Gastroesophageal sphincter (tissue), 3 donors: ENCODE results near the gene SUN5.

Source experiments
- EP300 ChIP-seq: sonication (generic); formaldehyde crosslinking; IDR thresholded peaks from one replicate; pipeline ENCODE4 v1.6.1; 2017; ENCODE audit warnings: antibody characterized with exemption, mild to moderate bottlenecking
- POLR2A ChIP-seq, 2 donors: fragments of 450-650 bp; IDR thresholded peaks; one replicate each; pipeline ENCODE4 v1.6.1; 2017; ENCODE audit warnings: antibody characterized with exemption in 2 of 2, mild to moderate bottlenecking in 2 of 2, moderate library complexity in 1 of 2
- POLR2AphosphoS5 ChIP-seq: sonication (generic); formaldehyde crosslinking; IDR thresholded peaks from one replicate; pipeline ENCODE4 v1.6.1; 2017; ENCODE audit warnings: antibody characterized with exemption
- TF ChIP-seq, protein P1 (sequence below), 4 experiments: fragments of 200-600 bp in 2 of 4; fragments of 450-650 bp in 2 of 4; sonication (generic) in 1 of 4; IDR thresholded peaks; one replicate each; pipeline ENCODE4 v1.5.1; 2017 to 2019; ENCODE audit warnings: antibody characterized with exemption in 4 of 4, mild to moderate bottlenecking in 2 of 4, moderate library complexity in 2 of 4

DNA sequence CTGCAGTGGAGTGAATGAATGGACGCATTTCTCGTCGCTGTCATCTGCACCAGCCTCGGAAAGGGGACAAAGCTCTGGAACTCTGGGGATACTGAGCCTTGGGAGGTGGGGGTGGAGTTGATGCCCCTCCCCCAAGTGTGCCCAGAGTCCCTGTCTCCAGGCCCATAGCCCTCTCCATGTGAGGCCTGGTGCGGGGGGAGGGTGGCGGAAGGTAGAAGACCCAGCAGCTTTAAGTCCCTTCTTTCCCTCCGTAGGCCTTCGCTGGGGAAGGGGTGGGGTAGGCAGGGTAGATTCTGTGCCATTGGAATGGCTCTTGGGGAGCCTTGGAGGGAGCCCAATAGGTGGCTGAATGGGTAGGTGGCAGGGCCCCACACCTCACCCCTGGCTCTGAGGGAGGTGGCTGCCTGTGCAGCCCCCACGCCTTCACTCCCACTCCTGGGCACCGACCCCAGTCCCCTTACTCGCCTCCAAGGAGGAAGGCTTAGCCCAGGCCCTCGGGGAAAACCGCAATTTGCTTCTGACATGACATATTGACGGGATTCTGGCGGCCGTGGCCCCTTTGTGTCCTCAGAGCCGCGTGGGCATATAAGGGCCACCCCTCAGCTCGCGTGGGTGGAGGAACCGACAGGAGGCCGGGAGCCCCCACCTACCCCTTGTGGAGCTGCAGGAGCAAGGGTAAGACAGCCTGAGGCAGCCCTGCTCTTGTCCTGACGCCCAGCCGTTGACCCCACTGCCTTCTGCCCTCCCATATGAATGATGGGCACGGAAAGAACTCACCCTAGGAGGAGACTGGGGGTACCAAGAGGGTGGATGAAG is 49.3 kb upstream of the SUN5 start, which contains the start of gene BPIFB3:
- TF ChIP-seq, protein P1, sequence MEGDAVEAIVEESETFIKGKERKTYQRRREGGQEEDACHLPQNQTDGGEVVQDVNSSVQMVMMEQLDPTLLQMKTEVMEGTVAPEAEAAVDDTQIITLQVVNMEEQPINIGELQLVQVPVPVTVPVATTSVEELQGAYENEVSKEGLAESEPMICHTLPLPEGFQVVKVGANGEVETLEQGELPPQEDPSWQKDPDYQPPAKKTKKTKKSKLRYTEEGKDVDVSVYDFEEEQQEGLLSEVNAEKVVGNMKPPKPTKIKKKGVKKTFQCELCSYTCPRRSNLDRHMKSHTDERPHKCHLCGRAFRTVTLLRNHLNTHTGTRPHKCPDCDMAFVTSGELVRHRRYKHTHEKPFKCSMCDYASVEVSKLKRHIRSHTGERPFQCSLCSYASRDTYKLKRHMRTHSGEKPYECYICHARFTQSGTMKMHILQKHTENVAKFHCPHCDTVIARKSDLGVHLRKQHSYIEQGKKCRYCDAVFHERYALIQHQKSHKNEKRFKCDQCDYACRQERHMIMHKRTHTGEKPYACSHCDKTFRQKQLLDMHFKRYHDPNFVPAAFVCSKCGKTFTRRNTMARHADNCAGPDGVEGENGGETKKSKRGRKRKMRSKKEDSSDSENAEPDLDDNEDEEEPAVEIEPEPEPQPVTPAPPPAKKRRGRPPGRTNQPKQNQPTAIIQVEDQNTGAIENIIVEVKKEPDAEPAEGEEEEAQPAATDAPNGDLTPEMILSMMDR (IDR thresholded peaks at IDR 0.05), result no peak
- no peak for TF ChIP-seq POLR2A (IDR thresholded peaks at IDR 0.05)
- no peak for TF ChIP-seq POLR2AphosphoS5
- TF ChIP-seq EP300, result no peak
